ENCODE measurements around the gene CAD.

DNA sequence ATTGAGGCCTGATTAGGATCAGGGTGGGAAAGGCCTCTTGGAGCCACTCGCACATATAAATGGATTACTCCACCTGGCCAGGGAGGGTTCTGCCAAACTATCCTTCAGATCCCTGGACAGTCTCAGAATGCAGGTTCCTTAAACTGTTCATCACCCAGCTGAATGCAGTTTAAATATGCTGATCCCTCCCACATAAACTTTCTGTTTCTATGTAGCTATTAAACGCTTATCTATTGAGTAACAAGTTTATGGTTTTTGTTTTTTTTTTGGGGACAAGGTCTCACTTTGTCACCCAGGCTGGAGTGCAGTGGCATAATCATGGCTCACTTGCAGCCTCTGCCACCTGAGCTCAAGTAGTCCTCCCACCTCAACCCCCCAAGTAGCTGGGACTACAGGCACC lies 1.9 kb downstream of the CAD start:
- TF ChIP-seq, protein P1, sequence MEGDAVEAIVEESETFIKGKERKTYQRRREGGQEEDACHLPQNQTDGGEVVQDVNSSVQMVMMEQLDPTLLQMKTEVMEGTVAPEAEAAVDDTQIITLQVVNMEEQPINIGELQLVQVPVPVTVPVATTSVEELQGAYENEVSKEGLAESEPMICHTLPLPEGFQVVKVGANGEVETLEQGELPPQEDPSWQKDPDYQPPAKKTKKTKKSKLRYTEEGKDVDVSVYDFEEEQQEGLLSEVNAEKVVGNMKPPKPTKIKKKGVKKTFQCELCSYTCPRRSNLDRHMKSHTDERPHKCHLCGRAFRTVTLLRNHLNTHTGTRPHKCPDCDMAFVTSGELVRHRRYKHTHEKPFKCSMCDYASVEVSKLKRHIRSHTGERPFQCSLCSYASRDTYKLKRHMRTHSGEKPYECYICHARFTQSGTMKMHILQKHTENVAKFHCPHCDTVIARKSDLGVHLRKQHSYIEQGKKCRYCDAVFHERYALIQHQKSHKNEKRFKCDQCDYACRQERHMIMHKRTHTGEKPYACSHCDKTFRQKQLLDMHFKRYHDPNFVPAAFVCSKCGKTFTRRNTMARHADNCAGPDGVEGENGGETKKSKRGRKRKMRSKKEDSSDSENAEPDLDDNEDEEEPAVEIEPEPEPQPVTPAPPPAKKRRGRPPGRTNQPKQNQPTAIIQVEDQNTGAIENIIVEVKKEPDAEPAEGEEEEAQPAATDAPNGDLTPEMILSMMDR (IDR thresholded peaks at IDR 0.05; ENCODE audit: poor library complexity, severe bottlenecking): no peak
- TF ChIP-seq MXI1 (conservative IDR thresholded peaks at IDR 0.05; ENCODE audit: poor library complexity, severe bottlenecking) (no peak), EZH2 (IDR thresholded peaks at IDR 0.05; ENCODE audit: borderline replicate concordance, insufficient read depth, low read length, poor library complexity, severe bottlenecking) (no peak)

All from neural cell (in vitro differentiated cells).